ENCODE results near the gene ZC3H4. TPM values are rescaled to one million over a fixed set of nuclear protein-coding genes. Genes with fewer than 3 reads are reported as not detected.
A peak's percentile ranks its signal among the peaks of the same experiment; 100 is the strongest.

ZC3H4 gene
- total and polyA plus RNA-seq, 9 of the 15 experiments (the other 6 are each of a cell fraction or from before 2014, with no cell fraction given): 2.2 to 75.6 (median 18.3) TPM

GRCh38 chr19:47047763-47048405, 65.7 kb downstream of the ZC3H4 start (continued):
- TF ChIP-seq REST (IDR thresholded peaks at IDR 0.05; ENCODE audit: borderline replicate concordance) (no peak), REST (CRISPR knock-in tag; IDR thresholded peaks at IDR 0.05; ENCODE audit: low read depth) (no peak), ZNF324 (CRISPR knock-in tag; IDR thresholded peaks at IDR 0.05) (no peak), TEAD1 (CRISPR knock-in tag; IDR thresholded peaks at IDR 0.05) (no peak), PKNOX1 (IDR thresholded peaks at IDR 0.05) (peak; percentile 10), EHMT2 (IDR thresholded peaks at IDR 0.05) (no peak), TOE1 (IDR thresholded peaks at IDR 0.05; ENCODE audit: borderline replicate concordance) (no peak), TOE1 (CRISPR knock-in tag; IDR thresholded peaks at IDR 0.05; ENCODE audit: borderline replicate concordance, low read depth) (no peak), CEBPZ (IDR thresholded peaks at IDR 0.05; ENCODE audit: borderline replicate concordance, low read depth, low read length) (no peak), ARID3A (IDR thresholded peaks at IDR 0.05; ENCODE audit: borderline replicate concordance, low read depth, low read length) (no peak), MBD2 (IDR thresholded peaks at IDR 0.05; ENCODE audit: borderline replicate concordance, low read depth) (0 out of 2 replicates have a peak, but pooled peaks have one; percentile 65)
